SK-N-SH treated with all-trans-retinoic acid at 6 μM for 48 hours (cell line): ENCODE results near the gene SLC5A10.

Experiments used
- SNAI2 ChIP-seq: fragments of 250-450 bp; sonication (Bioruptor Pico); IDR thresholded peaks from 2 replicates; pipeline ENCODE4 v1.5.0; 2020; ENCODE audit warnings: mild to moderate bottlenecking, moderate library complexity
- TOX ChIP-seq: fragments of 250-450 bp; sonication (Bioruptor Pico); IDR thresholded peaks from 2 replicates; pipeline ENCODE4 v1.8.0; 2021; ENCODE audit warnings: mild to moderate bottlenecking, moderate library complexity, borderline replicate concordance

GRCh38 chr17:18963126-18964017, 11.4 kb downstream of the SLC5A10 start:
- TF ChIP-seq SNAI2 (CRISPR knock-in tag) (no peak), TOX (CRISPR knock-in tag) (no peak)
